ENCODE data around the gene CACNB2.
A peak's percentile ranks its signal among the peaks of the same experiment; 100 is the strongest.

CACNB2 gene

GRCh38 chr10:18260310-18260922 is 120.2 kb downstream of the CACNB2 start:
- Mint-ChIP-seq H3K4me3 (no peak overlapping the region), H3K36me3 (no peaks in the 10 kb centered on the region), H3K9me3 (no peaks in the 10 kb centered on the region), H3K27me3 (no peaks in the 10 kb centered on the region), H3K27ac (no peak overlapping the region), H3K4me1 (no peaks in the 10 kb centered on the region)
- ATAC-seq: no peak

- ATAC-seq: no peak
- no peaks in the 10 kb centered on the region for H3K9me3 Mint-ChIP-seq
- H3K27me3 Mint-ChIP-seq: no peaks in the 10 kb centered on the region
- no peak overlapping the region for H3K27ac Mint-ChIP-seq
- H3K36me3 Mint-ChIP-seq: no peaks in the 10 kb centered on the region
- H3K4me1 Mint-ChIP-seq: no peaks in the 10 kb centered on the region
- no peak overlapping the region for H3K4me3 Mint-ChIP-seq
These were observed 120.9 kb downstream of the CACNB2 start for GRCh38 chr10:18261063-18261610.

GRCh38 chr10:18261768-18262231 is 121.6 kb downstream of the CACNB2 start:
- no peak for ATAC-seq
- Mint-ChIP-seq H3K36me3 (no peaks in the 10 kb centered on the region), H3K4me3 (no peak overlapping the region), H3K9me3 (no peaks in the 10 kb centered on the region), H3K27me3 (no peaks in the 10 kb centered on the region), H3K4me1 (no peaks in the 10 kb centered on the region), H3K27ac (no peak overlapping the region)

GRCh38 chr10:18264466-18265050 is 124.3 kb downstream of the CACNB2 start:
- no peaks in the 10 kb centered on the region for H3K9me3 Mint-ChIP-seq
- H3K4me1 Mint-ChIP-seq: no peaks in the 10 kb centered on the region
- no peak for ATAC-seq
- H3K27me3 Mint-ChIP-seq: no peaks in the 10 kb centered on the region
- no peak overlapping the region for H3K27ac Mint-ChIP-seq
- H3K36me3 Mint-ChIP-seq: no peaks in the 10 kb centered on the region
- no peak overlapping the region for H3K4me3 Mint-ChIP-seq

GRCh38 chr10:18268005-18268404 is 127.8 kb downstream of the CACNB2 start:
- H3K9me3 Mint-ChIP-seq: no peaks in the 10 kb centered on the region
- no peak for ATAC-seq
- no peaks in the 10 kb centered on the region for H3K4me1 Mint-ChIP-seq
- H3K36me3 Mint-ChIP-seq: no peaks in the 10 kb centered on the region
- H3K27ac Mint-ChIP-seq: no peak overlapping the region
- H3K27me3 Mint-ChIP-seq: no peaks in the 10 kb centered on the region
- no peak overlapping the region for H3K4me3 Mint-ChIP-seq

- Mint-ChIP-seq H3K4me3 (no peak overlapping the region), H3K36me3 (no peaks in the 10 kb centered on the region), H3K4me1 (no peaks in the 10 kb centered on the region), H3K27ac (no peak overlapping the region), H3K27me3 (no peaks in the 10 kb centered on the region), H3K9me3 (no peaks in the 10 kb centered on the region)
- ATAC-seq: no peak
These were observed 131.3 kb downstream of the CACNB2 start for GRCh38 chr10:18271491-18271890.

- Mint-ChIP-seq H3K36me3 (no peaks in the 10 kb centered on the region), H3K4me3 (no peak overlapping the region), H3K27me3 (no peaks in the 10 kb centered on the region), H3K9me3 (no peaks in the 10 kb centered on the region), H3K27ac (no peak overlapping the region), H3K4me1 (no peaks in the 10 kb centered on the region)
- no peak for ATAC-seq
These were observed 132.8 kb downstream of the CACNB2 start for GRCh38 chr10:18273039-18273438.

GRCh38 chr10:18278181-18278580 is 138.0 kb downstream of the CACNB2 start:
- Mint-ChIP-seq H3K4me3 (no peak overlapping the region), H3K27ac (no peak overlapping the region), H3K36me3 (no peaks in the 10 kb centered on the region), H3K4me1 (no peaks in the 10 kb centered on the region), H3K9me3 (no peaks in the 10 kb centered on the region), H3K27me3 (no peaks in the 10 kb centered on the region)
- ATAC-seq: no peak

GRCh38 chr10:18279173-18279572 is 138.9 kb downstream of the CACNB2 start:
- no peak for ATAC-seq
- Mint-ChIP-seq H3K27ac (no peak overlapping the region), H3K27me3 (no peaks in the 10 kb centered on the region), H3K4me3 (no peak overlapping the region), H3K4me1 (no peaks in the 10 kb centered on the region), H3K9me3 (no peaks in the 10 kb centered on the region), H3K36me3 (no peaks in the 10 kb centered on the region)

- no peaks in the 10 kb centered on the region for H3K9me3 Mint-ChIP-seq
- H3K27me3 Mint-ChIP-seq: no peaks in the 10 kb centered on the region
- H3K4me3 Mint-ChIP-seq: no peak overlapping the region
- no peak for ATAC-seq
- H3K36me3 Mint-ChIP-seq: no peaks in the 10 kb centered on the region
- no peak overlapping the region for H3K27ac Mint-ChIP-seq
- no peaks in the 10 kb centered on the region for H3K4me1 Mint-ChIP-seq
These were observed 141.9 kb downstream of the CACNB2 start for GRCh38 chr10:18282094-18282493.

GRCh38 chr10:18290651-18291313 is 150.6 kb downstream of the CACNB2 start:
- no peak for ATAC-seq
- Mint-ChIP-seq H3K4me3 (no peak overlapping the region), H3K27me3 (no peaks in the 10 kb centered on the region), H3K4me1 (peaks cover 20% of the 10 kb centered on the region), H3K27ac (no peak overlapping the region), H3K36me3 (no peaks in the 10 kb centered on the region), H3K9me3 (peaks cover 3% of the 10 kb centered on the region)

GRCh38 chr10:18293536-18294510 is 153.6 kb downstream of the CACNB2 start:
- Mint-ChIP-seq H3K9me3 (peaks cover 3% of the 10 kb centered on the region), H3K27me3 (no peaks in the 10 kb centered on the region), H3K27ac (peak overlapping the region; percentile 75), H3K4me3 (no peak overlapping the region), H3K36me3 (no peaks in the 10 kb centered on the region), H3K4me1 (peaks cover 20% of the 10 kb centered on the region)
- peak; percentile 68 for ATAC-seq

GRCh38 chr10:18294633-18295032 is 154.4 kb downstream of the CACNB2 start:
- peaks cover 3% of the 10 kb centered on the region for H3K9me3 Mint-ChIP-seq
- peaks cover 20% of the 10 kb centered on the region for H3K4me1 Mint-ChIP-seq
- H3K27ac Mint-ChIP-seq: no peak overlapping the region
- H3K27me3 Mint-ChIP-seq: no peaks in the 10 kb centered on the region
- ATAC-seq: peak; percentile 70
- no peak overlapping the region for H3K4me3 Mint-ChIP-seq
- no peaks in the 10 kb centered on the region for H3K36me3 Mint-ChIP-seq

GRCh38 chr10:18297659-18298058 is 157.4 kb downstream of the CACNB2 start:
- Mint-ChIP-seq H3K4me1 (peaks cover 20% of the 10 kb centered on the region), H3K4me3 (no peak overlapping the region), H3K36me3 (no peaks in the 10 kb centered on the region), H3K9me3 (peaks cover 3% of the 10 kb centered on the region), H3K27ac (no peak overlapping the region), H3K27me3 (no peaks in the 10 kb centered on the region)
- no peak for ATAC-seq

GRCh38 chr10:18298256-18298655 is 158.0 kb downstream of the CACNB2 start:
- Mint-ChIP-seq H3K4me3 (no peak overlapping the region), H3K36me3 (no peaks in the 10 kb centered on the region), H3K27ac (no peak overlapping the region), H3K27me3 (no peaks in the 10 kb centered on the region), H3K9me3 (peaks cover 3% of the 10 kb centered on the region), H3K4me1 (peaks cover 18% of the 10 kb centered on the region)
- no peak for ATAC-seq
